ENCODE data around the gene RASEF.

GRCh38 chr9:83027153-83027891, 35.6 kb downstream of the RASEF start:
- TF ChIP-seq FOXM1 (IDR thresholded peaks at IDR 0.05; ENCODE audit: low read depth, low read length) (no peak), CTCF (IDR thresholded peaks at IDR 0.05 in 2 of 3, conservative IDR thresholded peaks at IDR 0.05 in 1 of 3; ENCODE audit: control insufficient read depth in 2 of 3, extremely low read depth in 1 of 3, insufficient read depth in 1 of 3, low read depth in 3 of 3, low read length in 3 of 3) (no peak), POLR2A (IDR thresholded peaks at IDR 0.05; ENCODE audit: low read depth, low read length) (no peak), TBL1XR1 (IDR thresholded peaks at IDR 0.05; ENCODE audit: low read depth, low read length) (no peak), SMC3 (IDR thresholded peaks at IDR 0.05; ENCODE audit: borderline replicate concordance, low read length) (no peak), EP300 (IDR thresholded peaks at IDR 0.05; ENCODE audit: borderline replicate concordance in 1 of 2, control insufficient read depth in 1 of 2, low read depth in 2 of 2, low read length in 2 of 2) (no peak), ZNF687 (IDR thresholded peaks at IDR 0.05) (no peak), POLR2AphosphoS5 (IDR thresholded peaks at IDR 0.05; ENCODE audit: low read length) (no peak)
